HG03103 (cell line): ENCODE results near the gene TCF20.

Experiments used
- ATAC-seq: cut with Tn5 transposase; IDR thresholded peaks from one replicate; pipeline ENCODE4 v1.9.1; 2021; ENCODE audit warnings: low read depth; ENCODE audit not compliant: unreplicated experiment

Gene TCF20

GRCh38 chr22:42301077-42301741 lies 30.8 kb upstream of the TCF20 start:
- no peak for ATAC-seq

GRCh38 chr22:42300259-42301076 lies 30.0 kb upstream of the TCF20 start:
- ATAC-seq, result no peak

- ATAC-seq, result no peak
These were observed 29.3 kb upstream of the TCF20 start for GRCh38 chr22:42299586-42300258.

- ATAC-seq, result no peak
These were observed 28.3 kb upstream of the TCF20 start for GRCh38 chr22:42298746-42299145.

GRCh38 chr22:42297778-42298177 lies 27.3 kb upstream of the TCF20 start:
- ATAC-seq, result no peak

GRCh38 chr22:42296883-42297282 lies 26.4 kb upstream of the TCF20 start:
- no peak for ATAC-seq

- ATAC-seq, result no peak
These were observed 26.0 kb upstream of the TCF20 start for GRCh38 chr22:42296381-42296853.

GRCh38 chr22:42294034-42294985 lies 23.9 kb upstream of the TCF20 start:
- ATAC-seq, result no peak

GRCh38 chr22:42292732-42293520 lies 22.5 kb upstream of the TCF20 start:
- no peak for ATAC-seq

GRCh38 chr22:42291287-42291686 lies 20.8 kb upstream of the TCF20 start:
- ATAC-seq, result no peak

GRCh38 chr22:42289671-42290541 lies 19.5 kb upstream of the TCF20 start:
- no peak for ATAC-seq

- no peak for ATAC-seq
These were observed 18.3 kb upstream of the TCF20 start for GRCh38 chr22:42288791-42289190.

- no peak for ATAC-seq
These were observed 16.9 kb upstream of the TCF20 start for GRCh38 chr22:42287174-42287890.

- no peak for ATAC-seq
These were observed 15.8 kb upstream of the TCF20 start for GRCh38 chr22:42286205-42286604.

- ATAC-seq, result no peak
These were observed 15.2 kb upstream of the TCF20 start for GRCh38 chr22:42285604-42286003.

- ATAC-seq, result no peak
These were observed 14.3 kb upstream of the TCF20 start for GRCh38 chr22:42284643-42285181.

GRCh38 chr22:42284202-42284591 lies 13.7 kb upstream of the TCF20 start:
- ATAC-seq, result no peak
